ENCODE results near the gene AIMP1.

GRCh38 chr4:106362086-106362825 is 45.9 kb downstream of the AIMP1 start:
- TF ChIP-seq CTCF (conservative IDR thresholded peaks at IDR 0.05) (no peak), ZFX (IDR thresholded peaks at IDR 0.05) (no peak)

Measured in C4-2B (cell line).